PC-9 (cell line): ENCODE results near the gene ZFP36L1. TPM values are rescaled to one million over a fixed set of nuclear protein-coding genes. Genes with fewer than 3 reads are reported as not detected.

Experiments used
- BruUV-seq: library from RNA; stranded (reverse); fragments of 400-500 nt; replicated peaks from 2 replicates; lab custom pipeline; 2021; lab: Mats Ljungman, UMichigan
- CTCF ChIA-PET: fragments of 300-600 bp; sonication (Branson Sonifier 250); formaldehyde crosslinking; loops from one replicate; lab custom pipeline; 2022; ENCODE audit warnings: antibody characterized with exemption; lab: Charles Lee
- POLR2A ChIA-PET: fragments of 300-600 bp; sonication (Branson Sonifier 250); formaldehyde crosslinking; loops from one replicate; lab custom pipeline; 2022; ENCODE audit warnings: antibody characterized with exemption; ENCODE audit not compliant: unreplicated experiment; lab: Charles Lee
- DNase-seq, 2 experiments: peaks; one replicate each; pipeline versions ENCODE4 v3.0.0 to v3.0.0-alpha.2; 2015 to 2022; ENCODE audit warnings: mixed read lengths in 1 of 2
- H2AFZ ChIP-seq: fragments of 200-600 bp; sonication (generic); 2 replicates; pipeline ENCODE4 v1.8.1; 2017; ENCODE audit warnings: antibody characterized with exemption
- H3F3A ChIP-seq: fragments of 200-600 bp; sonication (generic); 2 replicates; pipeline ENCODE4 v1.8.1; 2017; ENCODE audit warnings: antibody characterized with exemption, mild to moderate bottlenecking, low read depth; ENCODE audit not compliant: insufficient read depth
- H3K27ac ChIP-seq: fragments of 200-600 bp; sonication (generic); 2 replicates; pipeline ENCODE4 v1.6.1; 2016; ENCODE audit warnings: mixed run types
- H3K27me3 ChIP-seq: fragments of 200-600 bp; sonication (generic); 2 replicates; pipeline ENCODE4 v1.6.1; 2016; ENCODE audit warnings: low read depth, mixed run types; ENCODE audit not compliant: insufficient read depth
- H3K36me3 ChIP-seq: fragments of 200-600 bp; sonication (generic); 2 replicates; pipeline ENCODE4 v1.6.1; 2016; ENCODE audit warnings: low read depth, mixed run types
- H3K4me1 ChIP-seq: fragments of 200-600 bp; sonication (generic); replicated peaks from 2 replicates; pipeline ENCODE4 v1.6.1; 2016; ENCODE audit warnings: mixed run types; ENCODE audit not compliant: insufficient read depth
- H3K4me2 ChIP-seq: fragments of 200-600 bp; sonication (generic); 2 replicates; pipeline ENCODE4 v1.6.1; 2017; ENCODE audit warnings: mixed run types
- H3K4me3 ChIP-seq: fragments of 200-600 bp; sonication (generic); 2 replicates; pipeline ENCODE4 v1.6.1; 2016; ENCODE audit warnings: mixed run types
- H3K79me2 ChIP-seq: fragments of 200-600 bp; sonication (generic); 2 replicates; pipeline ENCODE4 v1.6.1; 2017; ENCODE audit warnings: low read depth, mixed run types
- H3K9me2 ChIP-seq: fragments of 200-600 bp; sonication (generic); 2 replicates; pipeline ENCODE4 v1.8.1; 2017; ENCODE audit warnings: mild to moderate bottlenecking; ENCODE audit not compliant: insufficient read depth
- H3K9me3 ChIP-seq: fragments of 200-600 bp; sonication (generic); 2 replicates; pipeline ENCODE4 v1.8.1; 2016; ENCODE audit warnings: low read depth; ENCODE audit not compliant: insufficient read depth
- H4K20me1 ChIP-seq: fragments of 200-600 bp; sonication (generic); 2 replicates; pipeline ENCODE4 v1.8.1; 2017; ENCODE audit not compliant: insufficient read depth
- CTCF ChIP-seq: fragments of 200-600 bp; sonication (generic); conservative IDR thresholded peaks from 2 replicates; pipeline ENCODE4 v1.6.1; 2017; ENCODE audit warnings: mixed run types, antibody characterized with exemption, mild to moderate bottlenecking, moderate library complexity
- EZH2 ChIP-seq: fragments of 200-600 bp; sonication (generic); IDR thresholded peaks from 2 replicates; pipeline ENCODE4 v1.8.0; 2017; ENCODE audit warnings: antibody characterized with exemption, low read depth
- intact Hi-C: fragments of 100-400 bp; cut with micrococcal nuclease; formaldehyde crosslinking; loops from one replicate; pipeline ENCODE4 v1.10.0; 2022; ENCODE audit not compliant: unreplicated experiment
- total RNA-seq: library from RNA; stranded (reverse); gene quantifications from 2 replicates; pipeline ENCODE4 v1.2.3, GENCODE V29; 2021

ZFP36L1 gene
- total RNA-seq, 1 experiment from 2014 or later, result 179 TPM

- Histone ChIP-seq H3K9me3 (peaks cover 17% of the 10 kb centered on the region; the same call in 1 of the 2 replicates), H3K9me2 (no peaks in the 10 kb centered on the region), H2AFZ (no peak overlapping the region), H4K20me1 (no peaks in the 10 kb centered on the region), H3K27me3 (no peaks in the 10 kb centered on the region), H3K36me3 (no peaks in the 10 kb centered on the region), H3K79me2 (peaks cover 3% of the 10 kb centered on the region), H3F3A (peaks cover 17% of the 10 kb centered on the region), H3K4me3 (no peak overlapping the region), H3K4me1 (peaks cover 23% of the 10 kb centered on the region), H3K27ac (no peak overlapping the region), H3K4me2 (no peak overlapping the region)
- DNase-seq, result peak in 1 of 2 experiments; percentile 31
- TF ChIP-seq EZH2 (no peak), CTCF (no peak)
- intact Hi-C loops, result no loop called here
- POLR2A ChIA-PET, result no interaction called here
- CTCF ChIA-PET, result no interaction called here
- BruUV-seq, result no TSS peak
Measured at GRCh38 chr14:68801631-68802030, 8.8 kb upstream of the ZFP36L1 start.

- Histone ChIP-seq H3K9me3 (peaks cover 17% of the 10 kb centered on the region; the same call in 1 of the 2 replicates), H2AFZ (no peak overlapping the region), H3K36me3 (no peaks in the 10 kb centered on the region), H3F3A (peaks cover 23% of the 10 kb centered on the region), H3K27ac (peak overlapping the region; percentile 73), H4K20me1 (no peaks in the 10 kb centered on the region), H3K9me2 (no peaks in the 10 kb centered on the region), H3K4me3 (no peak overlapping the region), H3K4me2 (peak overlapping the region; percentile 2), H3K79me2 (peaks cover 9% of the 10 kb centered on the region), H3K4me1 (peaks cover 28% of the 10 kb centered on the region), H3K27me3 (no peaks in the 10 kb centered on the region)
- CTCF ChIA-PET, result interaction anchor here (0.6 kb wide), 1 partner anchor 43 kb away, joined by 3 read pairs; no protein-coding TSS in a partner anchor
- POLR2A ChIA-PET, result interaction anchor here (0.7 kb wide), 1 partner anchor 288 kb away, joined by 8 read pairs; no protein-coding TSS in a partner anchor
- DNase-seq, result peak in 1 of 2 experiments; percentile 13
- intact Hi-C loops, result no loop called here
- no TSS peak for BruUV-seq
- no peak for TF ChIP-seq CTCF
- no peak for TF ChIP-seq EZH2
Measured at GRCh38 chr14:68800953-68801352, 8.1 kb upstream of the ZFP36L1 start.

- peak overlapping the region; percentile 2 for H3K4me2 ChIP-seq
- no peaks in the 10 kb centered on the region for H3K9me2 ChIP-seq
- CTCF ChIA-PET, result interaction anchor here (0.6 kb wide), 1 partner anchor 43 kb away, joined by 3 read pairs; no protein-coding TSS in a partner anchor
- peak in 1 of 2 experiments; percentile 28 for DNase-seq
- H3K4me1 ChIP-seq, result peaks cover 28% of the 10 kb centered on the region
- no TSS peak for BruUV-seq
- POLR2A ChIA-PET, result interaction anchor here (0.7 kb wide), 1 partner anchor 287 kb away, joined by 8 read pairs; no protein-coding TSS in a partner anchor
- H3K4me3 ChIP-seq, result no peak overlapping the region
- H3K36me3 ChIP-seq, result no peaks in the 10 kb centered on the region
- intact Hi-C loops, result no loop called here
- H3K9me3 ChIP-seq, result peaks cover 17% of the 10 kb centered on the region; the same call in 1 of the 2 replicates
- H3K79me2 ChIP-seq, result peaks cover 14% of the 10 kb centered on the region
- peaks cover 28% of the 10 kb centered on the region for H3F3A ChIP-seq
- no peak overlapping the region for H2AFZ ChIP-seq
- TF ChIP-seq EZH2, result no peak
- TF ChIP-seq CTCF, result no peak
- peak overlapping the region; percentile 73 for H3K27ac ChIP-seq
- no peaks in the 10 kb centered on the region for H4K20me1 ChIP-seq
- no peaks in the 10 kb centered on the region for H3K27me3 ChIP-seq
Measured at GRCh38 chr14:68800390-68800789, 7.5 kb upstream of the ZFP36L1 start.
